GM18909 (cell line): ENCODE results near the gene SUCLA2.

Source experiments
- ATAC-seq: cut with Tn5 transposase; IDR thresholded peaks from one replicate; pipeline ENCODE4 v1.9.1; 2021; ENCODE audit warnings: mild to moderate bottlenecking; ENCODE audit not compliant: unreplicated experiment, poor library complexity

The SUCLA2 gene

GRCh38 chr13:47904891-47905290 lies 96.2 kb downstream of the SUCLA2 start:
- no peak for ATAC-seq

GRCh38 chr13:47904241-47904640 lies 96.8 kb downstream of the SUCLA2 start:
- no peak for ATAC-seq

- no peak for ATAC-seq
Observed at GRCh38 chr13:47903836-47904235, 97.2 kb downstream of the SUCLA2 start.

- no peak for ATAC-seq
Observed at GRCh38 chr13:47901441-47901840, 99.6 kb downstream of the SUCLA2 start.

GRCh38 chr13:47898080-47898479 lies 103.0 kb downstream of the SUCLA2 start:
- ATAC-seq = no peak

- no peak for ATAC-seq
Observed at GRCh38 chr13:47897411-47898050, 103.5 kb downstream of the SUCLA2 start.

GRCh38 chr13:47896546-47896945 lies 104.5 kb downstream of the SUCLA2 start:
- no peak for ATAC-seq

- no peak for ATAC-seq
Observed at GRCh38 chr13:47896111-47896510, 105.0 kb downstream of the SUCLA2 start.

- no peak for ATAC-seq
Observed at GRCh38 chr13:47893527-47893926, 107.5 kb downstream of the SUCLA2 start.
